Endothelial cell of umbilical vein (primary cell): Measurements from ENCODE around the gene TCF7L2. TPM values are rescaled to one million over a fixed set of nuclear protein-coding genes. Genes with fewer than 3 reads are reported as not detected.

Experiments
- BruUV-seq: library from RNA; stranded (reverse); fragments of 400-500 nt; replicated peaks from 2 replicates; lab custom pipeline; 2021; lab: Mats Ljungman, UMichigan
- CTCF ChIA-PET: fragments of 300-600, 350-600 bp; sonication (Branson Sonifier 250); formaldehyde crosslinking; loops from one replicate; lab custom pipeline; 2021; ENCODE audit warnings: antibody characterized with exemption, inconsistent platforms; lab: Charles Lee
- POLR2A ChIA-PET: fragments of 300-600, 350-600 bp; sonication (Branson Sonifier 250); formaldehyde crosslinking; loops from one replicate; lab custom pipeline; 2021; ENCODE audit warnings: antibody characterized with exemption, inconsistent platforms; lab: Charles Lee
- DNase-seq: peaks from one replicate; pipeline ENCODE4 v3.0.0-alpha.2; 2011; ENCODE audit warnings: low read depth, low spot score
- FAIRE-seq: peaks from 2 replicates; lab custom pipeline; 2011; peaks lifted over from hg19 to GRCh38; lab: Jason Lieb, UNC
- H2AFZ ChIP-seq: 2 replicates; pipeline ENCODE4 v1.6.0; 2012; ENCODE audit warnings: low read depth, low read length, control low read depth, inconsistent platforms
- H3K27ac ChIP-seq: 2 replicates; pipeline ENCODE4 v1.5.1; 2011; ENCODE audit warnings: low read depth, mild to moderate bottlenecking, control low read depth, low read length, moderate library complexity; ENCODE audit not compliant: insufficient read depth
- H3K27me3 ChIP-seq, 2 experiments: 2 replicates each; pipeline versions ENCODE4 v1.6.0 to v1.6.1; 2011; ENCODE audit warnings: low read length in 2 of 2, mixed read lengths in 1 of 2; ENCODE audit not compliant: control insufficient read depth in 2 of 2, insufficient read depth in 2 of 2
- H3K36me3 ChIP-seq, 2 experiments: 2 replicates in 1 of 2; 3 replicates in 1 of 2; pipeline ENCODE4 v1.5.1; 2011; ENCODE audit warnings: low read length in 2 of 2, mild to moderate bottlenecking in 1 of 2, moderate library complexity in 1 of 2; ENCODE audit not compliant: control insufficient read depth in 2 of 2, insufficient read depth in 2 of 2; ENCODE audit errors: extremely low read depth in 1 of 2
- H3K4me1 ChIP-seq: 3 replicates; pipeline ENCODE4 v1.5.1; 2011; ENCODE audit warnings: mild to moderate bottlenecking, low read length; ENCODE audit not compliant: control insufficient read depth, insufficient read depth; ENCODE audit errors: extremely low read depth
- H3K4me2 ChIP-seq: 2 replicates; pipeline ENCODE4 v1.6.1; 2011; ENCODE audit warnings: low read length, control low read depth, mixed read lengths; ENCODE audit not compliant: insufficient read depth
- H3K4me3 ChIP-seq, 3 experiments: fragments of 200-600 bp in 1 of 3; sonication (generic), shearing (Covaris generic) in 1 of 3; replicated peaks in 1 of 3; 2 replicates each; pipeline ENCODE4 v1.5.1; 2011 to 2016; ENCODE audit warnings: control low read depth in 3 of 3, low read length in 3 of 3, mild to moderate bottlenecking in 2 of 3, inconsistent platforms in 1 of 3, low read depth in 1 of 3, moderate library complexity in 1 of 3; ENCODE audit not compliant: insufficient read depth in 1 of 3
- H3K79me2 ChIP-seq: 2 replicates; pipeline ENCODE4 v1.6.0; 2012; ENCODE audit warnings: low read length, inconsistent platforms; ENCODE audit not compliant: control insufficient read depth, insufficient read depth
- H3K9ac ChIP-seq: replicated peaks from 2 replicates; pipeline ENCODE3; 2011; ENCODE audit warnings: low read length, control low read depth; ENCODE audit not compliant: insufficient read depth; ENCODE audit errors: extremely low read depth
- H3K9me1 ChIP-seq: replicated peaks from 3 replicates; pipeline ENCODE4 v1.6.0; 2011; ENCODE audit warnings: mild to moderate bottlenecking, low read length; ENCODE audit not compliant: control insufficient read depth, insufficient read depth; ENCODE audit errors: extremely low read depth
- H3K9me3 ChIP-seq: replicated peaks from 2 replicates; pipeline ENCODE4 v1.5.1; 2012; ENCODE audit warnings: low read length, inconsistent platforms; ENCODE audit not compliant: control insufficient read depth, insufficient read depth
- H4K20me1 ChIP-seq: replicated peaks from 2 replicates; pipeline ENCODE3; 2011; ENCODE audit warnings: mild to moderate bottlenecking, low read length; ENCODE audit not compliant: control insufficient read depth, insufficient read depth; ENCODE audit errors: extremely low read depth
- EZH2 ChIP-seq: IDR thresholded peaks from 2 replicates; pipeline ENCODE4 v1.6.1; 2012; ENCODE audit warnings: borderline replicate concordance, low read depth, mild to moderate bottlenecking, moderate library complexity, low read length, inconsistent platforms; ENCODE audit not compliant: severe bottlenecking
- GATA2 ChIP-seq: IDR thresholded peaks from 2 replicates; pipeline ENCODE4 v1.7.0; 2011; ENCODE audit warnings: low read depth, mild to moderate bottlenecking, moderate library complexity, mixed read lengths, low read length; ENCODE audit not compliant: insufficient read length, insufficient read depth
- POLR2A ChIP-seq: IDR thresholded peaks from 2 replicates; pipeline ENCODE4 v1.6.1; 2012; ENCODE audit warnings: low read depth, mild to moderate bottlenecking, control low read depth, low read length
- dilution Hi-C: fragments of 300-500 bp; cut with MboI; formaldehyde crosslinking; loops from one replicate; pipeline ENCODE4 v1.15.0; 2019; ENCODE audit warnings: low sequenced_read_pairs; ENCODE audit not compliant: extremely low pct_ligation_motif_present
- intact Hi-C: fragments of 100-400 bp; cut with micrococcal nuclease; formaldehyde crosslinking; loops from one replicate; pipeline ENCODE4 v1.10.0; 2022
- polyA plus RNA-seq, 4 experiments: library from polyadenylated mRNA; depleted of rRNA in 3 of 4; stranded (reverse) in 3 of 4; unstranded in 1 of 4; fragments of >200 nt; gene quantifications; 2 replicates each; pipeline versions ENCODE4 v1.2.1 to v1.2.3, GENCODE V29; 2011 to 2012; ENCODE audit warnings: missing spikeins in 1 of 4
- total RNA-seq: library from RNA; stranded (reverse); gene quantifications from 2 replicates; pipeline ENCODE4 v1.2.3, GENCODE V29; 2021
- TF ChIP-seq, protein P1 (sequence below), 2 donors: IDR thresholded peaks; 1 replicate in 1 of 2; 2 replicates in 1 of 2; pipeline ENCODE4 v1.5.1; 2011; ENCODE audit warnings: low read length in 2 of 2, mild to moderate bottlenecking in 2 of 2, moderate library complexity in 2 of 2, control low read depth in 1 of 2, inconsistent platforms in 1 of 2, low read depth in 1 of 2; ENCODE audit not compliant: insufficient read depth in 1 of 2; ENCODE audit errors: extremely low read depth in 1 of 2
- TF ChIP-seq, protein P2 (sequence below): IDR thresholded peaks from 2 replicates; pipeline ENCODE4 v1.6.1; 2011; ENCODE audit not compliant: insufficient read depth, insufficient read length

TCF7L2 gene
- total and polyA plus RNA-seq, 2 donors (not counting 3 experiments of a cell fraction or from before 2014, with no cell fraction given), result 9.9 to 21.8 TPM

DNA sequence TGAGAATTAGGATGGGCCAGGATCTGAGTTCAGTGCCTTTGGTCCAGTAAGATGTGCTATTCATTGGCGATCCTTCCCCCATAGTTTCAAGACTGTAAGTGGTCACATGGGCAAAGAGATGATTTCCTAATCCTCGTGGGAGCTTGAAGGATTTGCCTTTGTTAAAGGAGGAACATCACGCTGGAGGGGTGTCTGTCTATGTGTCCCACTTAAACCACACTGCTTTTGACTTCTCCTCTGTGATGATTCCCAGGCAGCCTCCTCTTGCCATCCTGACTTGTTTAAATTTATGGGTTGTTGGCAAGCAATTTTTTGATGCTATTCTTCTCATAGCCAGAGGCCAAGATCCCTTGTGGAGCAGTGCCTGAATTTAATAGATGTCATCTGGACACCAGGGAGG, 154.0 kb downstream of the TCF7L2 start:
- Histone ChIP-seq H3K4me3 (no peak overlapping the region), H3K4me2 (no peak overlapping the region), H3K9me3 (no peaks in the 10 kb centered on the region), H2AFZ (no peak overlapping the region), H3K9ac (no peak overlapping the region), H3K9me1 (no peaks in the 10 kb centered on the region), H3K27ac (no peak overlapping the region), H3K36me3 (no peaks in the 10 kb centered on the region), H3K79me2 (no peaks in the 10 kb centered on the region), H3K27me3 (no peaks in the 10 kb centered on the region), H4K20me1 (no peaks in the 10 kb centered on the region), H3K4me1 (peaks cover 10% of the 10 kb centered on the region)
- ChIA-PET POLR2A (no interaction called here), CTCF (no interaction called here)
- TF ChIP-seq, protein P1, sequence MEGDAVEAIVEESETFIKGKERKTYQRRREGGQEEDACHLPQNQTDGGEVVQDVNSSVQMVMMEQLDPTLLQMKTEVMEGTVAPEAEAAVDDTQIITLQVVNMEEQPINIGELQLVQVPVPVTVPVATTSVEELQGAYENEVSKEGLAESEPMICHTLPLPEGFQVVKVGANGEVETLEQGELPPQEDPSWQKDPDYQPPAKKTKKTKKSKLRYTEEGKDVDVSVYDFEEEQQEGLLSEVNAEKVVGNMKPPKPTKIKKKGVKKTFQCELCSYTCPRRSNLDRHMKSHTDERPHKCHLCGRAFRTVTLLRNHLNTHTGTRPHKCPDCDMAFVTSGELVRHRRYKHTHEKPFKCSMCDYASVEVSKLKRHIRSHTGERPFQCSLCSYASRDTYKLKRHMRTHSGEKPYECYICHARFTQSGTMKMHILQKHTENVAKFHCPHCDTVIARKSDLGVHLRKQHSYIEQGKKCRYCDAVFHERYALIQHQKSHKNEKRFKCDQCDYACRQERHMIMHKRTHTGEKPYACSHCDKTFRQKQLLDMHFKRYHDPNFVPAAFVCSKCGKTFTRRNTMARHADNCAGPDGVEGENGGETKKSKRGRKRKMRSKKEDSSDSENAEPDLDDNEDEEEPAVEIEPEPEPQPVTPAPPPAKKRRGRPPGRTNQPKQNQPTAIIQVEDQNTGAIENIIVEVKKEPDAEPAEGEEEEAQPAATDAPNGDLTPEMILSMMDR (IDR thresholded peaks at IDR 0.05; ENCODE audit: extremely low read depth in 1 of 2, insufficient read depth in 1 of 2, low read depth in 1 of 2, low read length in 2 of 2), result no peak
- TF ChIP-seq EZH2, result no peak
- no peak for TF ChIP-seq POLR2A
- TF ChIP-seq, protein P2, sequence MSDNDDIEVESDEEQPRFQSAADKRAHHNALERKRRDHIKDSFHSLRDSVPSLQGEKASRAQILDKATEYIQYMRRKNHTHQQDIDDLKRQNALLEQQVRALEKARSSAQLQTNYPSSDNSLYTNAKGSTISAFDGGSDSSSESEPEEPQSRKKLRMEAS, result no peak
- TF ChIP-seq GATA2, result no peak
- intact Hi-C loops (no loop called here), dilution Hi-C loops (loop anchor here (25.0 kb wide), 1 partner anchor 542 kb away; no protein-coding TSS in a partner anchor)
- no peak for FAIRE-seq
- DNase-seq, result no peak
- BruUV-seq, result no TSS peak
